ENCODE measurements around the gene ERCC4. TPM values are rescaled to one million over a fixed set of nuclear protein-coding genes. Genes with fewer than 3 reads are reported as not detected.

ERCC4 gene
- total and polyA plus RNA-seq, 2 experiments from 2014 or later = 5.4 to 21.6 TPM

DNA sequence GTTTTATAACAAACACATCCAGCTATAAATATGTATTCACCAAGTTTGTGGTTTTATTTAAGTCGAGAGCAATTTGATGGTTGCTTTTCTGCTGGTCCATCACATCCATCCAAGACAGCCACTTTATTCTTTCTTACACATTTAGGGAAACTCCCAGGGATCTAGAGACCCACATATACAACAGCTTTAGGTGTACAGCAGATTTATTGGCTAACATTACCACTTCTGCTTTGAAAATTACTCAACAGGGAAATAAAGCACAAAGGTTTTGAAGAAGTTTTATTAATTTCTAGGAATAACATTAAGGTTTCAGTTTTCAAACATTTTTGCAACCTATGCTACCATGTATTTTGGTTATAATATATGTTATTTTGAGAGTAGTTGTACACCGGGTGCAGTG, 6.9 kb downstream of the ERCC4 start (continued):
- TF ChIP-seq, protein P1, sequence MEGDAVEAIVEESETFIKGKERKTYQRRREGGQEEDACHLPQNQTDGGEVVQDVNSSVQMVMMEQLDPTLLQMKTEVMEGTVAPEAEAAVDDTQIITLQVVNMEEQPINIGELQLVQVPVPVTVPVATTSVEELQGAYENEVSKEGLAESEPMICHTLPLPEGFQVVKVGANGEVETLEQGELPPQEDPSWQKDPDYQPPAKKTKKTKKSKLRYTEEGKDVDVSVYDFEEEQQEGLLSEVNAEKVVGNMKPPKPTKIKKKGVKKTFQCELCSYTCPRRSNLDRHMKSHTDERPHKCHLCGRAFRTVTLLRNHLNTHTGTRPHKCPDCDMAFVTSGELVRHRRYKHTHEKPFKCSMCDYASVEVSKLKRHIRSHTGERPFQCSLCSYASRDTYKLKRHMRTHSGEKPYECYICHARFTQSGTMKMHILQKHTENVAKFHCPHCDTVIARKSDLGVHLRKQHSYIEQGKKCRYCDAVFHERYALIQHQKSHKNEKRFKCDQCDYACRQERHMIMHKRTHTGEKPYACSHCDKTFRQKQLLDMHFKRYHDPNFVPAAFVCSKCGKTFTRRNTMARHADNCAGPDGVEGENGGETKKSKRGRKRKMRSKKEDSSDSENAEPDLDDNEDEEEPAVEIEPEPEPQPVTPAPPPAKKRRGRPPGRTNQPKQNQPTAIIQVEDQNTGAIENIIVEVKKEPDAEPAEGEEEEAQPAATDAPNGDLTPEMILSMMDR (conservative IDR thresholded peaks at IDR 0.05; ENCODE audit: low read depth in 2 of 2) = no peak
- no peak for TF ChIP-seq EZH2phosphoT487 (IDR thresholded peaks at IDR 0.05; ENCODE audit: unreplicated experiment)
- TF ChIP-seq ZNF114 (CRISPR knock-in tag; IDR thresholded peaks at IDR 0.05) = no peak
- no peak for TF ChIP-seq POLR2AphosphoS5 (IDR thresholded peaks at IDR 0.05; ENCODE audit: low read depth)
- no peak for TF ChIP-seq JUNB (IDR thresholded peaks at IDR 0.05; ENCODE audit: unreplicated experiment)
- TF ChIP-seq CREB1 (CRISPR knock-in tag; IDR thresholded peaks at IDR 0.05; ENCODE audit: low read depth) = no peak
- no peak for TF ChIP-seq STAT1 (IDR thresholded peaks at IDR 0.05; ENCODE audit: unreplicated experiment)
- no peak for TF ChIP-seq EZH2 (IDR thresholded peaks at IDR 0.05; ENCODE audit: low read depth, unreplicated experiment)
- TF ChIP-seq, protein P2, sequence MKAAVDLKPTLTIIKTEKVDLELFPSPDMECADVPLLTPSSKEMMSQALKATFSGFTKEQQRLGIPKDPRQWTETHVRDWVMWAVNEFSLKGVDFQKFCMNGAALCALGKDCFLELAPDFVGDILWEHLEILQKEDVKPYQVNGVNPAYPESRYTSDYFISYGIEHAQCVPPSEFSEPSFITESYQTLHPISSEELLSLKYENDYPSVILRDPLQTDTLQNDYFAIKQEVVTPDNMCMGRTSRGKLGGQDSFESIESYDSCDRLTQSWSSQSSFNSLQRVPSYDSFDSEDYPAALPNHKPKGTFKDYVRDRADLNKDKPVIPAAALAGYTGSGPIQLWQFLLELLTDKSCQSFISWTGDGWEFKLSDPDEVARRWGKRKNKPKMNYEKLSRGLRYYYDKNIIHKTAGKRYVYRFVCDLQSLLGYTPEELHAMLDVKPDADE (IDR thresholded peaks at IDR 0.05) = no peak

DNA sequence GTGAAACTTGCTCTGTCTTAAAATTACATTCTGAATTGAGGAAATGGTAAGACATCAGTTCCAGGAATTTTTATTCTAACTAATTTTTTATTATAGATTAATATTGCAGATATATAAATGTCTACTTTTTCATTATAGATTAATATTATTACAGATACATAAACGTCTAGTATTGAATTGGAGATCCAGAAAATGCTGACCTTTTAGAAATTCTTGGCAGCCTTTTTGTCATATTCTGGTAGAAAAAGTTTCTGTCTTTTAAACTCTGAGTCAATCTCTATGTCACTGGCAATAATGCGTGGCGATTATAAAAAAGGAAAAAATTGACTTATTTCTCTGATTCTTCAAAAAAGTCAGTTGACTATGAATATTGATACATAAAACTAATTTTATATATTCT, 8.7 kb downstream of the ERCC4 start:
- Histone ChIP-seq H3K4me3 (no peak overlapping the region), H3K79me2 (replicated peaks; ENCODE audit: insufficient read depth) (no peaks in the 10 kb centered on the region), H3F3A (replicated peaks; ENCODE audit: low read depth) (no peaks in the 10 kb centered on the region), H3K27ac (ENCODE audit: low read depth) (no peak overlapping the region), H4K20me1 (replicated peaks; ENCODE audit: insufficient read depth) (no peaks in the 10 kb centered on the region), H2AFZ (no peak overlapping the region), H3K9me2 (ENCODE audit: insufficient read depth) (no peaks in the 10 kb centered on the region), H3K4me2 (no peak overlapping the region), H3K4me1 (ENCODE audit: insufficient read depth) (no peaks in the 10 kb centered on the region), H3K36me3 (ENCODE audit: insufficient read depth) (no peaks in the 10 kb centered on the region; the same call in 1 of the 2 replicates), H3K27me3 (ENCODE audit: insufficient read depth) (no peaks in the 10 kb centered on the region)
- ATAC-seq (no peak), DNase-seq (ENCODE audit: low spot score) (no peak)
- H3K4me1 Mint-ChIP-seq = 0 out of 3 replicates have a peak, but pooled peaks cover 3% of the 10 kb centered on the region
- H3K36me3 Mint-ChIP-seq (ENCODE audit: low read depth) = peaks cover 12% of the 10 kb centered on the region; the same call in 2 of the 3 replicates
- no peaks in the 10 kb centered on the region for H3K9me3 Mint-ChIP-seq
- TF ChIP-seq, protein P3, sequence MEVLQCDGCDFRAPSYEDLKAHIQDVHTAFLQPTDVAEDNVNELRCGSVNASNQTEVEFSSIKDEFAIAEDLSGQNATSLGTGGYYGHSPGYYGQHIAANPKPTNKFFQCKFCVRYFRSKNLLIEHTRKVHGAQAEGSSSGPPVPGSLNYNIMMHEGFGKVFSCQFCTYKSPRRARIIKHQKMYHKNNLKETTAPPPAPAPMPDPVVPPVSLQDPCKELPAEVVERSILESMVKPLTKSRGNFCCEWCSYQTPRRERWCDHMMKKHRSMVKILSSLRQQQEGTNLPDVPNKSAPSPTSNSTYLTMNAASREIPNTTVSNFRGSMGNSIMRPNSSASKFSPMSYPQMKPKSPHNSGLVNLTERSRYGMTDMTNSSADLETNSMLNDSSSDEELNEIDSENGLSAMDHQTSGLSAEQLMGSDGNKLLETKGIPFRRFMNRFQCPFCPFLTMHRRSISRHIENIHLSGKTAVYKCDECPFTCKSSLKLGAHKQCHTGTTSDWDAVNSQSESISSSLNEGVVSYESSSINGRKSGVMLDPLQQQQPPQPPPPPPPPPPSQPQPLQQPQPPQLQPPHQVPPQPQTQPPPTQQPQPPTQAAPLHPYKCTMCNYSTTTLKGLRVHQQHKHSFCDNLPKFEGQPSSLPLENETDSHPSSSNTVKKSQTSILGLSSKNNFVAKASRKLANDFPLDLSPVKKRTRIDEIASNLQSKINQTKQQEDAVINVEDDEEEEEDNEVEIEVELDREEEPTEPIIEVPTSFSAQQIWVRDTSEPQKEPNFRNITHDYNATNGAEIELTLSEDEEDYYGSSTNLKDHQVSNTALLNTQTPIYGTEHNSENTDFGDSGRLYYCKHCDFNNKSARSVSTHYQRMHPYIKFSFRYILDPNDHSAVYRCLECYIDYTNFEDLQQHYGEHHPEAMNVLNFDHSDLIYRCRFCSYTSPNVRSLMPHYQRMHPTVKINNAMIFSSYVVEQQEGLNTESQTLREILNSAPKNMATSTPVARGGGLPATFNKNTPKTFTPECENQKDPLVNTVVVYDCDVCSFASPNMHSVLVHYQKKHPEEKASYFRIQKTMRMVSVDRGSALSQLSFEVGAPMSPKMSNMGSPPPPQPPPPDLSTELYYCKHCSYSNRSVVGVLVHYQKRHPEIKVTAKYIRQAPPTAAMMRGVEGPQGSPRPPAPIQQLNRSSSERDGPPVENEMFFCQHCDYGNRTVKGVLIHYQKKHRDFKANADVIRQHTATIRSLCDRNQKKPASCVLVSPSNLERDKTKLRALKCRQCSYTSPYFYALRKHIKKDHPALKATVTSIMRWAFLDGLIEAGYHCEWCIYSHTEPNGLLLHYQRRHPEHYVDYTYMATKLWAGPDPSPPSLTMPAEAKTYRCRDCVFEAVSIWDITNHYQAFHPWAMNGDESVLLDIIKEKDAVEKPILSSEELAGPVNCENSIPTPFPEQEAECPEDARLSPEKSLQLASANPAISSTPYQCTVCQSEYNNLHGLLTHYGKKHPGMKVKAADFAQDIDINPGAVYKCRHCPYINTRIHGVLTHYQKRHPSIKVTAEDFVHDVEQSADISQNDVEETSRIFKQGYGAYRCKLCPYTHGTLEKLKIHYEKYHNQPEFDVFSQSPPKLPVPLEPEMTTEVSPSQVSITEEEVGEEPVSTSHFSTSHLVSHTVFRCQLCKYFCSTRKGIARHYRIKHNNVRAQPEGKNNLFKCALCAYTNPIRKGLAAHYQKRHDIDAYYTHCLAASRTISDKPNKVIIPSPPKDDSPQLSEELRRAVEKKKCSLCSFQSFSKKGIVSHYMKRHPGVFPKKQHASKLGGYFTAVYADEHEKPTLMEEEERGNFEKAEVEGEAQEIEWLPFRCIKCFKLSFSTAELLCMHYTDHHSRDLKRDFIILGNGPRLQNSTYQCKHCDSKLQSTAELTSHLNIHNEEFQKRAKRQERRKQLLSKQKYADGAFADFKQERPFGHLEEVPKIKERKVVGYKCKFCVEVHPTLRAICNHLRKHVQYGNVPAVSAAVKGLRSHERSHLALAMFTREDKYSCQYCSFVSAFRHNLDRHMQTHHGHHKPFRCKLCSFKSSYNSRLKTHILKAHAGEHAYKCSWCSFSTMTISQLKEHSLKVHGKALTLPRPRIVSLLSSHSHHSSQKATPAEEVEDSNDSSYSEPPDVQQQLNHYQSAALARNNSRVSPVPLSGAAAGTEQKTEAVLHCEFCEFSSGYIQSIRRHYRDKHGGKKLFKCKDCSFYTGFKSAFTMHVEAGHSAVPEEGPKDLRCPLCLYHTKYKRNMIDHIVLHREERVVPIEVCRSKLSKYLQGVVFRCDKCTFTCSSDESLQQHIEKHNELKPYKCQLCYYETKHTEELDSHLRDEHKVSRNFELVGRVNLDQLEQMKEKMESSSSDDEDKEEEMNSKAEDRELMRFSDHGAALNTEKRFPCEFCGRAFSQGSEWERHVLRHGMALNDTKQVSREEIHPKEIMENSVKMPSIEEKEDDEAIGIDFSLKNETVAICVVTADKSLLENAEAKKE (CRISPR knock-in tag; IDR thresholded peaks at IDR 0.05) = no peak
- no peak for TF ChIP-seq JUNB (IDR thresholded peaks at IDR 0.05; ENCODE audit: unreplicated experiment)
- TF ChIP-seq, protein P2 (IDR thresholded peaks at IDR 0.05) = no peak
- TF ChIP-seq EZH2 (IDR thresholded peaks at IDR 0.05; ENCODE audit: low read depth, unreplicated experiment) = no peak
- TF ChIP-seq, protein P1 (conservative IDR thresholded peaks at IDR 0.05; ENCODE audit: low read depth in 2 of 2) = no peak
- no peak for TF ChIP-seq EZH2phosphoT487 (IDR thresholded peaks at IDR 0.05; ENCODE audit: unreplicated experiment)
- no peak for TF ChIP-seq POLR2AphosphoS5 (IDR thresholded peaks at IDR 0.05; ENCODE audit: low read depth)
- TF ChIP-seq NANOG (IDR thresholded peaks at IDR 0.05; ENCODE audit: borderline replicate concordance) = no peak
- no peak for TF ChIP-seq STAT1 (IDR thresholded peaks at IDR 0.05; ENCODE audit: unreplicated experiment)
- TF ChIP-seq ZNF331 (CRISPR knock-in tag; IDR thresholded peaks at IDR 0.05; ENCODE audit: low read depth) = no peak
- peaks cover 4% of the 10 kb centered on the region for H3K27me3 Mint-ChIP-seq (ENCODE audit: insufficient read depth, low read depth, poor library complexity)
- no peak overlapping the region for H3K4me3 Mint-ChIP-seq
- H3K27ac Mint-ChIP-seq = no peak overlapping the region

Data from GM23338 (cell line).